ENCODE results near the gene RAP1A.
"Not testable (repeated sequence)": the region's sequence is repeated elsewhere in the genome, so short reads cannot be mapped to it uniquely, and the experiment has no call there.

The RAP1A gene

DNA sequence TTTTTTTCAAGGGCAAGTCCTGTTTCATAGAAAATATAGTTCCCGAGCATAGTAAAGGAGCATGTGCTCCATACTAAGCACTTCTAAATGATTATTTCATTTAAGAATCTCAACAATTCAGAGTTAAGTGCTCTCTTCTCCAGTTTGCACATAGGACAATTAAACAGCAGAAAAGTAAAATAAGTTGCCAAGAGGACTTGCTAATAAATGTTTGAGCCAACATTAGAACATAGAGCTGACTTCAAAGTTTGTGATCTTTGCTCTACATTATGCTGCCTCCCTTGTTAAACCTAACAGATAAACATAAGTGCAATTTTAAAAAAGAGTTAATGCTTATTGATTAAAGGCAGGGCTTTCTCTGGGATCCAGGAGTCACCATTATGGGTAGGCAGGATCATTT, 23.8 kb upstream of the RAP1A start:
- no peak overlapping the region for H3K4me3 ChIP-seq (ENCODE audit: low read depth, low read length)
- DNase-seq (ENCODE audit: low read depth): no peak

DNA sequence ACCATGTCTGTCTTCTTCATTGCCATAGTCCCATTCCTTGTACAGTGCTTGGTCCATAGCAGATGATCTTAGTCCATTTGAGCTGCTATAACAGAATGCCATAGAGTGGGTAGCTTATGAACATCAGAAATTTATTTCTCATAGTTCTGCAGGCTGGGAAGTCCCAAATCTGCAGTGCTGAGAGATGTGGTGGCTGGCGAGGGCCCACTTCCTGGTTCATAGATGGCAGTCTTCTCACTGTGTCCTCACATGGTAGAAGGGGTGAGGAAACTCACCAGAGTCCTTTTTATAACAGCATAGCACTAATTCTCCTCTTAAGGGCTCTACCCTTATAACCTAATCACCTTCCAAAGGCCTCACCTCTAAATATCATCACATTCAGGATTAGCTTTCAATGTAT, 23.1 kb upstream of the RAP1A start:
- no peak overlapping the region for H3K4me3 ChIP-seq (ENCODE audit: low read depth, low read length)
- no peak for DNase-seq (ENCODE audit: low read depth)

DNA sequence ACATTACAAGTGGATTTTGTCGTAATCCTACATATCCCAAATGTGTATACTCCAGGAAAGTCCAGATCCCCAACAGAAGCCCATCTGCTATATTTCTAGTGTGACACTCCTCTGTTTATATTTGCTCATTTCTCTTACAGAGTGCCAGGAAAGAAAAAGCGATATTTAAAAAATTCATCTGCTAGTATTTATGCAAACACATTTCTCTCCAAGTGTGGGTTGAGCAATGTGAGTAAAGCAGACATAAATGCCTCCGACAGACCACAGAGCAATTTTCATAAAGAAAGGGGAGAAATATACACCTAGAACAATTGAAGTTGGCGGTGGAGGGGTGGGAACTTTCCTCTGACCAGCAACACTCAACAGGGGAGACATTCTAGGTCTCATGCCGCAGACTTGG, 22.2 kb upstream of the RAP1A start:
- no peak overlapping the region for H3K4me3 ChIP-seq (ENCODE audit: low read depth, low read length)
- no peak for DNase-seq (ENCODE audit: low read depth)

DNA sequence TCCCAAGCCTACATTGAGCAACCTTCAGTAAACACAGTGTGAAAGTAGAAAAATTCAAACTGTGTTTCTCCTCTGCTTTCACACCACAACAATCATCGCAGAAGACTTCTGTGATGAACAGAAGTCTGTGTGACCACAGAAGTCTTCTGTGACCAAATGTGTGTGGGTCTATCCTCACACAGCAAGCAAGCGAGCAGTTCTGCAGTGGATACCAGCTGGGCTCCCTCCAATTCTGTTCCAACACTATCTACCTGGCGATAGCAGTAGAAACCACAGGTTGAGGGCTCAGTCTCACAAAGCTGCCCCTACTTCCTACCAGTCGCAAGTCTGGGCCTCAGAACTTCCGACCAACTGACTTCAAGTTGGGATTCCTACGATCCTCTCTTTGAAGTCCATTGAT, 21.0 kb upstream of the RAP1A start:
- H3K4me3 ChIP-seq (ENCODE audit: low read depth, low read length): no peak overlapping the region
- DNase-seq (ENCODE audit: low read depth): no peak

DNA sequence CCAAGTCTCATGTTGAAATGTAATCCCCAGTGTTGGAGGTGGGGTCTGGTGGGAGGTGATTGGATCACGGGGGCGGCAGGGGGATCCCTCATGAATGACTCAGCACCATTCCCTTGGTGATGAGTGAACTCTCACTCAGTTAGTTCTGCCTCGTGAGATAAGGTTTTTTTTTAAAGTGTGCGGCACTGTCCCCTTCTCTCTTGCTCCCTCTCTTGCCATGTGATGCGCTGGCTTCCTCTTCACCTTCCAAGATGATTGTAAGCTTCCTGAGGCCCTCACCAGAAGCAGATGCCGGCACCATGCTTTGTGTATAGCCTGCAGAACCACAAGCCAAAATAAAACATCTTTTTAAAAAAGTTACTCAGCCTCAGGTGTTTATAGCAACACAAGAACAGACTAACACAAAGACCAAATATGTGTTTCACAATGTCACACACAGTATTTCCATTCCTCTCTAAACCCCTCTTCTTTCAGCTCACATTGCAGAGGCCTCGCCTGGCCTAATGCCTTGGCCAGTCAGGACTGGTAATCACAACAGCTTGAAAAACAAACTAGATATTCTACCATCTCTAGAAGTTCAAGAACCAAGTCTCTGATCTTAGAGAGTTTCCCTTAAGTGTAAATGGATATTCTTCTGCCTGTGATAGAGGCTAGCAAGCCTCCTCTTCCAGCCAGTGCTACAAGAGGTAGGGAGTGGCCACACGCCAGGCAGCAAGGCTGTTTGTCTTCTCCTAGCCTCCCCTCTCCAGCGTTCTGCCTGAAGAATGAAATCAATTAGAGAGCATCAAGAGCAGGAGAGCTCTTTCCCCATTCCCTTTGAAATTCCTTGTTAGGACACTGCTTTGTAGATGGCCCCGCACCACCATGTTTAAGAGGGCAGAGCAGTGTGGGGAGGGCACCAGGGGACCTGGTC, 19.6 kb upstream of the RAP1A start:
- H3K4me3 ChIP-seq (ENCODE audit: low read depth, low read length): no peak overlapping the region
- no peak for DNase-seq (ENCODE audit: low read depth)

DNA sequence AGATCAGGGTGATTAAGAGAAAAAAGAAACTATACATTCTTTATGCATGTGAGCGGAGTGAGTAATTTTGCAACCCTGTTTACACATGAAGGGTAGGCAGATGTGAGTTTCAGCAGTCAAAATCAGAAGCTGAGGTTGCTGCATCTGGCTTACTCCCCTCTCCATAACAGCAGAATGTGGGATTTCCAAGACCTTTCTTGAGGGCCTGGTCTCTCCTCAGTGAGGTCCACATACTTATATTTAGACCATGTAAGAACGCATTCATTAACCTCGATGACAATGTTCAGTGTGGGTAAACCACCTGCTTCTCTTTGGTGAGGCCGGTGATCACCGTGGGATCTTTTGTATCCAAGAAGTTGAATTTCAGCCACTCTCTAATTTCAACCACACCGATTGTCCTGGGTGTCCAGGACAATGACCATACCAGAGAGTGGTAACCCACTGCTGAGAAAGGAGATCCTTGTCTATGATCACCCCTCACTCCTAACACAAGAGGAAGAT, 18.7 kb upstream of the RAP1A start:
- DNase-seq (ENCODE audit: low read depth): no peak
- no peak overlapping the region for H3K4me3 ChIP-seq (ENCODE audit: low read depth, low read length)

DNA sequence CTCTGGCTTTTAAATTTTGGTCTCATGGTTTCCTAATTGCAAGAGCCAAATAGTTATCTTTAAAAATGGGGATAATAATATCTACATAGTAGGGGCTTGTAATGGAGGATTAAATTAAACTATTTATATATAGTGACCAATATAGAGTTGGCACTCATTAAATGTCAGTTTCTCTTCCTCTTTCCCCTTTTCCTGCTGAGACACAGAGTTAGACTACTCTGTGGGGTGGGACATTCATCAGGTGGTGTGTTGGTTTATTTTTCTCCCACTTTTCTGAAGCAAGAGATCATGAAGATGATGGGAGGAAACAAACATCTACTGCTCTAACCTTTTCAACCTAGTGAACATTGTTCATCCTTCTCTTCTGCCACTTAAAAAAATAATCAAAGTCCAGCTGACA, 17.3 kb upstream of the RAP1A start:
- no peak overlapping the region for H3K4me3 ChIP-seq (ENCODE audit: low read depth, low read length)
- no peak for DNase-seq (ENCODE audit: low read depth)

DNA sequence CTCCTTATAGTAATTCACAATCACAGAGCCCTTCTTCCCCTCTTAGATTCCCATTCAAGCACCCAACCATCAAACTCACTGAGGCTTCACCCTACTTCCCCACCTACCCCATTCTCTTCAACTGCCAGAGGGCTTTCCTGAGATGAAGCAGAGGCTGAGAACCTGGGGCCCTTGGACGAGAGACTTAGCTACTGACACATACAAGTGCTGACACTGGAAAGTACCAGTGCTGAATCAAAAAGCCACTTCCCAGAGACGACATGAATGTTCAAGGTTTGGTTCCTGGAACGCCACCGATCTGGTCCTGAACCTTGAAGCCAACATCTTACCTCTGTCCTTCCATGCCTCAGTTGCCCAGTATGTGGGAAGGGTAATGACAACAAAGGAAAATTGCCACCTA, 16.6 kb upstream of the RAP1A start:
- H3K4me3 ChIP-seq (ENCODE audit: low read depth, low read length): no peak overlapping the region
- DNase-seq (ENCODE audit: low read depth): no peak

DNA sequence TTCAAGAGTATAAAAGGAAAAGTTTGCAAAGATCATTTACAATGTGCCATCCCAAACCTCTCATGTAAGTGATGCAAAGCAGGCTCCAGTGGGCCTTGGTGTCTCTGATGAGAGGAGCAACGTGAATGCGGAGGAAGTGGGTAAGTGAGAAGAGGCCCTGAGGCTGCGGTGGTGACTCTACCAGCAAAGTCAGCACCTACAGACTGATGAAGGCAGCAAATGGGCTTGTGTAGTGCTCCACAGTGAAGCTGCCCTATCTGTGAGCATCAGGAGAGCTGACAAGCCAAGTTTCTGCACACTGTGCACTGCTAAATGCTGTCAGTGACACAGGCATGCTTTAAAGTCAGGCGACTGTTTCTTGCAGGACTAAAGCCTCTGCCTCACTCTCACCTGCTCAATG, 15.6 kb upstream of the RAP1A start:
- no peak overlapping the region for H3K4me3 ChIP-seq (ENCODE audit: low read depth, low read length)
- DNase-seq (ENCODE audit: low read depth): no peak

DNA sequence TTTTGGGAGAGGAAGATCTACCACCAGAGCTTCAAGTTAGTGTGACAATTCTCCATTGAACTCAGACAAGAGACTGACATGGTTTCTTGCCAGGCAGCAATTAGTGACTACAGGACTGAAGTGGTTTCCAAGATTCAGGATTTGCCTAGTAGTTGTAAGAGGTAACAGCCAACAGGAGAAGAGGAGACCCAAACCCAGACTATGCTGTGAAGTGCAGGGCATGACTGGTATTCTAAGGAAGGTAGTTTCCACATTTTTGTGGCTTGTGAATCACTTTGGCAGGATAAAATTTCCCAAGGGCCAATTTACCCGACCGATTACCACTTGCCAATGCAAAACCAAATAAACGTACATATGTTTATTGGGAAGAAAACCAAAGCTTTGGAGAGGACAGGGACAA, 14.7 kb upstream of the RAP1A start:
- H3K4me3 ChIP-seq (ENCODE audit: low read depth, low read length): no peak overlapping the region
- no peak for DNase-seq (ENCODE audit: low read depth)

DNA sequence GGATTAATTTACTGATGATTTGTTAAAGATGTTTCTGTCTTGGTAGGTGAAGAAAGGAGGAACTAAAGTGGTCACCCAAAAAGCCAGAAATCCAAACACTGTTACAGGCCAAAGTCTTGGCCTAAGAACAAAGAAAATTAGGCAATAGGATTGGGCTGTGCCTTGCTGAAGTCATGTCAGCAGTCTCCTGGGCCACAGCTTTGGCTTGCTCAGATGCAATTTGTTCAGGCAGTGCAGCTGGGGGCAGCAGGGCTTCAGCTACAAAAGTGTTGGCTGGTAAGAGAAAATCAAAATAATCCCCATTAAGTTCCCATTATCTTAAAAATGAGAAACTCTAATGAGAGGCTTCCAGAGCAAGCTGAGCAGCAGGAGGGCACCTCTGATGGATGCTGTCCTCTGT, 14.0 kb upstream of the RAP1A start:
- H3K4me3 ChIP-seq (ENCODE audit: low read depth, low read length): no peak overlapping the region
- DNase-seq (ENCODE audit: low read depth): no peak

DNA sequence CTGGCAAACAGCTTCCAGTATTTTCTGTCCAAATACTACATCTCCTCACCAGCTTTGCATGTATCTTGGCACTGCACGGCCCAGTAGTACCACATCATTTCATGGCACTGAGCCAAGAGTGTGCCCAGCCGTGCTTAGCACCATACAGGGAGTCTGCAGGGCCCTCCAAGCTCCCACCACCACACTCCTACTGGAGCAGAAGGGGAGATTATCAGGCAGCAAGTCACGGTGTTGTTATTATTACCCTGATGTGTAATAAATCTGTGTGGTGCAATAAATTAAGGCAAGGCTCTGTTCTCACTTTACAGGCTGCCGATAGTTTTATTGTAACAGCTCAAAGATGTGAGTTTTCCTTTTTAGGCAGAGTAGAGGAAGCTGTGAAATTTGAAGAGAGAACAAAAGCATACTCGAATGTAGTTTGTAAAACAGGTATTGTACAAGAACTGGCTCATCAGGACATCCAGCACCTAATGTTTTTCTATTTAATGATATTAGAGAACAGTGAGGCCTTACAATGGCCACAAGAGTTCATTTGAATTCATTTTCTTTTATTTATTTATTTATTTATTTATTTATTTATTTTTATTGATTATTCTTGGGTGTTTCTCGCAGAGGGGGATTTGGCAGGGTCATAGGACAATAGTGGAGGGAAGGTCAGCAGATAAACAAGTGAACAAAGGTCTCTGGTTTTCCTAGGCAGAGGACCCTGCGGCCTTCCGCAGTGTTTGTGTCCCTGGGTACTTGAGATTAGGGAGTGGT, 13.0 kb upstream of the RAP1A start:
- DNase-seq (ENCODE audit: low read depth); H3K4me3 ChIP-seq (ENCODE audit: low read depth, low read length): not testable (repeated sequence)

DNA sequence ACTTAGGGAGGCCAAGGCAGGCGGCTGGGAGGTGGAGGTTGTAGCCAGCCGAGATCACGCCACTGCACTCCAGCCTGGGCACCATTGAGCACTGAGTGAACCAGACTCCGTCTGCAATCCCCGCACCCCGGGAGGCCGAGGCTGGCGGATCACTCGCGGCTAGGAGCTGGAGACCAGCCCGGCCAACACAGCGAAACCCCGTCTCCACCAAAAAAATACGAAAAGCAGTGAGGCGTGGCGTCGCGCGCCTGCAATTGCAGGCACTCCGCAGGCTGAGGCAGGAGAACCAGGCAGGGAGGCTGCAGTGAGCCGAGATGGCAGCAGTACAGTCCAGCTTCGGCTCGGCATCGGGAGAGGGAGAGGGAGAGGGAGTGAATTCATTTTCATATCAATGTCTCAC, 11.1 kb upstream of the RAP1A start:
- not testable (repeated sequence) for DNase-seq (ENCODE audit: low read depth); H3K4me3 ChIP-seq (ENCODE audit: low read depth, low read length)

DNA sequence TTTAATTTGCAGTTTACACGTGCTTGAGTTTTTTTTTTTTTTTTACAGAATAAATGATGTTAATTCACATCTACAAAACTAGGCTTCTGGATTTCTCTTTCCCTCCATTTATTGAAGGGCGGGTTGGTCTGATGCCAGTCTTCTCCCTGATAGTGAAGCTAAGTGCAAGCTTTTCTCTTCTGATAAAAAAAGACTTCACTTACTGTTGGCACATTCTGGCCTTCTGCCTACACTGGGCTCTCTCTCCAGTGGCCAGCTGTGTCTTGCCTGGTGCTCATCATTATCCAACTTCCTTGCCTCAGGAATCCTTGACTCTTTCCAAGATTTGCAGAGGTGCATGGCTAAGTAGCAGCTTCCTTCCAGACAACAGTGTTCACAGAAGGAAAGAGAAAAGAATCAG, 7.6 kb upstream of the RAP1A start:
- no peak overlapping the region for H3K4me3 ChIP-seq (ENCODE audit: low read depth, low read length)
- no peak for DNase-seq (ENCODE audit: low read depth)

DNA sequence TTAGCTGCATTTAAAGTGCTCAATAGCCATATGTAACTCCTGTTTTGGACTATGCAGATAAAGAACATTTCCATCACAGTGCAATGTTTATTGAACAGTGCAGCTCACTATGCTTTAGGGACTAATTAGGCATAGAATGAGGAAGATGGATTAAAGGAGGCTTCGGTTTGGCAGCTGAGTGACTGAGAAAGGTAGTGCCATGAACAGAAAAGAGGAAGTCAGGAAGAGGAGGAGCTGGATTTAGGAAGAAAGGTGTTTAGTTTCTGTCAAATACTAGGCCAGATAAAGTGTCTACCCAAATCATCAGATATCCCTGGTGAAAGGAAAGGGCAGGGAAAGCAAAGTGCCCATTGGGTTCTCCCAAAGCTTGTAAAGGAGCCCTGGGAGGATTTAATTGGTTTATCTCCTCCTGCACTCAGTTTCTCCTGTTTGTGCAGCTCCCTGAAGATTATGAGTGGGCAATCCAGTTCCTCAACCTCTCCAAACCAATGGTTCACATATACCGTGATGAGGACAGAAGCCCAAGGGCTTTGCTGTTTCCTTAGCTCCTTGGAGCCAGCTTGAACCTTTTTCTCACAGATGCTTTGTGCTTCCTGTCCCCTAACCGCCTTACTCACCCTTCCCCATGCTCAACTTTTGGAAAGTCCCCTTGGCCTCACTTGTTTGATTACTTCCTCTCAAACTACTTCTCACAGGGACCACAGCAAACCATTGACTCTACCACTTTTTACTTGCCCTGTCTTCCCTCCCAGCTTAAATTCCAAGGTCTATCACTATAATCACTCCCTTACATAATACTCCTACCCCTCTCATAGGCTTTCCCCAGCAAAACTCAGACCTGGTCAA, 3.5 kb upstream of the RAP1A start:
- no peak for DNase-seq (ENCODE audit: low read depth)
- H3K4me3 ChIP-seq (ENCODE audit: low read depth, low read length): no peak overlapping the region

DNA sequence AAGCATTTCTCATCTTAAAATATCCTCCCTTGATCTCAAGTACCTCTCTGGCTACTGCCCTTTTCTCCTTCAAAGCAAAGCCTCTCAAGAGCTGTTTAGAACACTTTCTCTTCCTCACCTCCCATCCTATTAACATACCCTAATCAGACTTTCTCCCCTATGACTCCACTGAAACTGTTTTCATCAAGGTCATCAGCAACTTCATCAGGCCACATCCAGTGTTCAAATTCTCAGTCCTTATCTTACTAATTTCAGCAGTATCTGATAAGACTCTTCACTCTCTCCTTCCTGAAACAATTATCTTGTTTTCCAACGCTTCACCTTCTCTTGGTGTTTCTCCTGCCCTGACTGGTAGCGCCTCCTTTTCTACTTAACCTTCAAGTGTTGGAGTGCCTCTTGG, 1.5 kb upstream of the RAP1A start:
- no peak for DNase-seq (ENCODE audit: low read depth)
- H3K4me3 ChIP-seq (ENCODE audit: low read depth, low read length): no peak overlapping the region

DNA sequence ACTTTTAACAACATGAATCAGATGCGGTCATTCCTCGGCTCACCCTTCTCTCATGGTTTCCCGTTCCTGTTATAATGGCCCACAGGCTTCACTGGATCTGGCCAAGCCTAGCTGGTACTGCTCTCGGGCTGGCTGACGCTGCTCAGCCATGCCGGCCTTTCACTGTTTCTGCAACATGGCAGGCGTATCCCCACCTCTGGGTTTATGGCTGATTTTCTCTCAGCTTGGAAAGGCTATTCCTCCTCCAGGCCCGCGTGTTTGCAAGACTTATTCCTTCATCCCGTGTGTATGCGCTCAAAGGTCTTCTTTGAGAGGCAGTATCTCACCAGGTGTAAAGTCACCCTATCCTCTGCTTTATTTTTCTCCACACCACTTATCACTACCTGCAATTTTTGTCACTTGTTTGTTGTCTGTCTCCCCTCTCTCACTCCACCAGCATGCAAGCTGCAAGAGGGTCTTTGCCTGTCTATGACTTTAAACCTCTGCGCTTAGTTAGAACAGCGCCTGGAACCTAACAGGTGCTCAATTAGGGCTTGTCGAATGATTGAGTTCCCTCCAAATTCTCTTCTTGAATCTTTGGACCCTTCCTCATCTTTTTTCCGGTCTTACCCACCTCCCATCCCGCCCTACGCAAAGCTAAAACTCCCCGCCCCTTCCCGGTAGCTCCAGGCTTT, 491 bp upstream of the RAP1A start:
- no peak for DNase-seq (ENCODE audit: low read depth)
- peak overlapping the region; percentile 70 for H3K4me3 ChIP-seq (ENCODE audit: low read depth, low read length)

DNA sequence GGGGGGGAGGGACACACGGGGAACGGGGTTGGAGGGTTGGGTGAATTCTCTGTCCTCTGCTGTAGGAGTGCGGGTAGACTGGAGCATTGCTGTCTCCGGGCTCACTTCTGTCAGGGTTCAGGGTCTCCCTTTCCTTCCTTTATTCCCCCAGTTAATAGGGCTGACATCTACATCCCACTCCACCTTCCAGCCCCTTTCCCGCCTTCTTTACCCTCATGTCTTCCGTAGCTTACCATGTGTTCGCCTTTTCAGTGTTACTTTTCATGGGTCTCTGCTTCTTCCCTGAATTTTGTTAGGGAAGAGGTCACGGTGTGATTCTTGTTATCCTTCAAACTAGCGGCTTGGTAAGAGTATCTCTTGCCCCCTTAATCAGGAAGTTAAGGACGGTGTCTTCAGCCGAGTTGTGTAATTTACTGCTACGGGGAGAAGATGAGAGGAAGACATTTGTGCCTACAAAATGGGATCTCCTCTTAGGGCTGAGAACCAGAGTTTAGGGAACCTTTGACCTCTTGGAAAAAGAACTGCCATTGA, 917 bp downstream of the RAP1A start:
- no peak for DNase-seq (ENCODE audit: low read depth)
- peak overlapping the region; percentile 70 for H3K4me3 ChIP-seq (ENCODE audit: low read depth, low read length)

DNA sequence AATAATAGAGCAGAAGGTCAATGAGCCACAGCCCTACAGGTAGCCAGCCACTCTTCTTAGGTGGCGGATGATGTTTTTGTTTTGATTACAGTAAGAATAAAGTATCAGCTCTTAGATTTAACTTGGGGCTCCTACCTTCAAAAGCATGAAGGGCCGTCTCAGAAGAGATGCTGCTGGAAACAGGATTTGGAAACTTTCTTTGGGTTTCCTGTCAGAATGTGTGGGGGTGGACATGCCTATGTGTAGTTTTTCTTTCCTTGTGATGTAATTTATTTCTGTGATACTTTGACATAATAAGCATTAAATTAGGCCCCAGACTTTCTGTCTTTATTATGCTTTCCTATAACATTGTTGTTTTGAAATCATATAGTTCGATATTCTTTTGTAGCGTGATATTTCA, 1.5 kb downstream of the RAP1A start:
- DNase-seq (ENCODE audit: low read depth): no peak
- peak overlapping the region; percentile 70 for H3K4me3 ChIP-seq (ENCODE audit: low read depth, low read length)

Data from skeletal muscle cell (primary cell).